ENCODE data around the gene TM7SF2.
A peak's percentile ranks its signal among the peaks of the same experiment; 100 is the strongest.

Gene TM7SF2

GRCh38 chr11:65111744-65112545 lies at the start of gene TM7SF2:
Gene TM7SF2 (plus strand): TSS chr11:65111872. CDS start chr11:65112016, 144 bp downstream.
- peak; percentile 95 for DNase-seq

- no peak for DNase-seq
Measured at GRCh38 chr11:65063532-65063931, 48.1 kb upstream of the TM7SF2 start.

GRCh38 chr11:65064847-65065240 lies 46.8 kb upstream of the TM7SF2 start:
- no peak for DNase-seq

- no peak for DNase-seq
Measured at GRCh38 chr11:65065851-65066250, 45.8 kb upstream of the TM7SF2 start.

- no peak for DNase-seq
Measured at GRCh38 chr11:65066315-65066714, 45.4 kb upstream of the TM7SF2 start.

GRCh38 chr11:65066805-65067291 lies 44.8 kb upstream of the TM7SF2 start:
- DNase-seq: no peak

- no peak for DNase-seq
Measured at GRCh38 chr11:65067446-65067845, 44.2 kb upstream of the TM7SF2 start.

- DNase-seq: no peak
Measured at GRCh38 chr11:65069217-65069616, 42.5 kb upstream of the TM7SF2 start.

GRCh38 chr11:65071907-65072630 lies 39.6 kb upstream of the TM7SF2 start:
- no peak for DNase-seq

- DNase-seq: no peak
Measured at GRCh38 chr11:65072631-65072966, 39.1 kb upstream of the TM7SF2 start.

GRCh38 chr11:65077451-65077850 lies 34.2 kb upstream of the TM7SF2 start:
- no peak for DNase-seq

- peak; percentile 78 for DNase-seq
Measured at GRCh38 chr11:65078151-65078550, 33.5 kb upstream of the TM7SF2 start.

GRCh38 chr11:65078786-65079342 lies 32.8 kb upstream of the TM7SF2 start:
- DNase-seq: no peak

GRCh38 chr11:65083134-65083833 lies 28.4 kb upstream of the TM7SF2 start:
- no peak for DNase-seq

GRCh38 chr11:65083834-65084597 lies 27.7 kb upstream of the TM7SF2 start, which contains the start of the genes CDCA5 and ZFPL1:
Gene CDCA5 (minus strand): TSS chr11:65084040. CDS start chr11:65083978, 62 bp downstream.
Gene ZFPL1 (plus strand): TSS chr11:65084222. CDS start chr11:65084699, 477 bp downstream.
- DNase-seq: peak; percentile 94

GRCh38 chr11:65084598-65085375 lies 26.9 kb upstream of the TM7SF2 start:
- no peak for DNase-seq

- DNase-seq: no peak
Measured at GRCh38 chr11:65085446-65085845, 26.2 kb upstream of the TM7SF2 start.

GRCh38 chr11:65086809-65087208 lies 24.9 kb upstream of the TM7SF2 start:
- DNase-seq: no peak

- no peak for DNase-seq
Measured at GRCh38 chr11:65087216-65087615, 24.5 kb upstream of the TM7SF2 start.

- no peak for DNase-seq
Measured at GRCh38 chr11:65087827-65088226, 23.8 kb upstream of the TM7SF2 start.

GRCh38 chr11:65089621-65090020 lies 22.1 kb upstream of the TM7SF2 start:
- no peak for DNase-seq

Data from activated CD4-positive, alpha-beta T cell treated with anti-CD3 and anti-CD28 coated beads, Interleukin-2, amount 50 U/mL, for 1 hour (primary cell).